ENCODE data around the gene TJP1. TPM values are rescaled to one million over a fixed set of nuclear protein-coding genes. Genes with fewer than 3 reads are reported as not detected.

The TJP1 gene
- total RNA-seq, 1 experiment from 2014 or later = 129 TPM

DNA sequence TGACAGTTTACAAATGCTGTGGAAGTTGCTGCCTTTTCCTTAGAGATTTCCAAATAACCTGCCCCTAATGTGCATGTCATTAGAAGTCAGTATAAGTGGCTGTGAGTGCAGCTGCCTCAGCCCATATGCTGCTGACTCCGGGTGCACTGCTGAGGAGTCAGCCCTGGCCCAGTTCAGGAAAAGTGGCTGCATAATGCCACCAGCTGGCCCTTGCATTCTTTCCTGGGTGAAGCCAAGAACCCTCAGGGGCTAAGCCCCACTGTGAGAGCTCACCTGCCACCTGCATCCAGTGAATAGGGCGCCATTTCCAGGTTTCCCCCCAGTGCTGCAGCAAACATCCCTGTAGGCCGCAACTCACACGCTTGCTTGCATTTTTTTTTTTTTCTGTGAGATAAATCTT lies 139.9 kb downstream of the TJP1 start:
- TF ChIP-seq SOX15 (CRISPR knock-in tag; IDR thresholded peaks at IDR 0.05) = no peak
- H3K27ac Mint-ChIP-seq = no peak overlapping the region
- peaks cover 6% of the 10 kb centered on the region; the same call in 1 of the 2 replicates for H3K36me3 Mint-ChIP-seq
- CTCF ChIA-PET = interaction anchor here (0.6 kb wide), 1 partner anchor 11 kb away, joined by 3 read pairs; no protein-coding TSS in a partner anchor
- H3K4me1 Mint-ChIP-seq = peaks cover 6% of the 10 kb centered on the region
- H3K9me3 Mint-ChIP-seq = peaks cover 14% of the 10 kb centered on the region
- no peaks in the 10 kb centered on the region for H3K27me3 Mint-ChIP-seq (ENCODE audit: low read depth)
- POLR2A ChIA-PET = interaction anchor here (0.6 kb wide), 1 partner anchor 374 kb away, joined by 10 read pairs; no protein-coding TSS in a partner anchor
- ATAC-seq (no peak), DNase-seq (ENCODE audit: low spot score) (no peak)
- H3K4me3 Mint-ChIP-seq = no peak overlapping the region

- H3K27me3 Mint-ChIP-seq (ENCODE audit: low read depth) = no peaks in the 10 kb centered on the region
- ChIA-PET CTCF (interaction anchor here (1.5 kb wide), 1 partner anchor 11 kb away, joined by 3 read pairs; no protein-coding TSS in a partner anchor), POLR2A (no interaction called here)
- TF ChIP-seq ELF4 (CRISPR knock-in tag; IDR thresholded peaks at IDR 0.05; ENCODE audit: low read depth) (no peak), GABPB1 (CRISPR knock-in tag; IDR thresholded peaks at IDR 0.05) (no peak), HMGA2 (CRISPR knock-in tag; IDR thresholded peaks at IDR 0.05) (no peak), NFYB (CRISPR knock-in tag; conservative IDR thresholded peaks at IDR 0.05; ENCODE audit: low read depth) (no peak)
- TF ChIP-seq, protein P1, sequence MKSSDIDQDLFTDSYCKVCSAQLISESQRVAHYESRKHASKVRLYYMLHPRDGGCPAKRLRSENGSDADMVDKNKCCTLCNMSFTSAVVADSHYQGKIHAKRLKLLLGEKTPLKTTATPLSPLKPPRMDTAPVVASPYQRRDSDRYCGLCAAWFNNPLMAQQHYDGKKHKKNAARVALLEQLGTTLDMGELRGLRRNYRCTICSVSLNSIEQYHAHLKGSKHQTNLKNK (CRISPR knock-in tag; IDR thresholded peaks at IDR 0.05) = no peak
- TF ChIP-seq, protein P2, sequence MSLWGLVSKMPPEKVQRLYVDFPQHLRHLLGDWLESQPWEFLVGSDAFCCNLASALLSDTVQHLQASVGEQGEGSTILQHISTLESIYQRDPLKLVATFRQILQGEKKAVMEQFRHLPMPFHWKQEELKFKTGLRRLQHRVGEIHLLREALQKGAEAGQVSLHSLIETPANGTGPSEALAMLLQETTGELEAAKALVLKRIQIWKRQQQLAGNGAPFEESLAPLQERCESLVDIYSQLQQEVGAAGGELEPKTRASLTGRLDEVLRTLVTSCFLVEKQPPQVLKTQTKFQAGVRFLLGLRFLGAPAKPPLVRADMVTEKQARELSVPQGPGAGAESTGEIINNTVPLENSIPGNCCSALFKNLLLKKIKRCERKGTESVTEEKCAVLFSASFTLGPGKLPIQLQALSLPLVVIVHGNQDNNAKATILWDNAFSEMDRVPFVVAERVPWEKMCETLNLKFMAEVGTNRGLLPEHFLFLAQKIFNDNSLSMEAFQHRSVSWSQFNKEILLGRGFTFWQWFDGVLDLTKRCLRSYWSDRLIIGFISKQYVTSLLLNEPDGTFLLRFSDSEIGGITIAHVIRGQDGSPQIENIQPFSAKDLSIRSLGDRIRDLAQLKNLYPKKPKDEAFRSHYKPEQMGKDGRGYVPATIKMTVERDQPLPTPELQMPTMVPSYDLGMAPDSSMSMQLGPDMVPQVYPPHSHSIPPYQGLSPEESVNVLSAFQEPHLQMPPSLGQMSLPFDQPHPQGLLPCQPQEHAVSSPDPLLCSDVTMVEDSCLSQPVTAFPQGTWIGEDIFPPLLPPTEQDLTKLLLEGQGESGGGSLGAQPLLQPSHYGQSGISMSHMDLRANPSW (CRISPR knock-in tag; conservative IDR thresholded peaks at IDR 0.05; ENCODE audit: low read depth) = no peak
- H3K4me1 Mint-ChIP-seq = peaks cover 10% of the 10 kb centered on the region
- peaks cover 14% of the 10 kb centered on the region for H3K9me3 Mint-ChIP-seq
- peaks cover 6% of the 10 kb centered on the region; the same call in 1 of the 2 replicates for H3K36me3 Mint-ChIP-seq
- H3K27ac Mint-ChIP-seq = no peak overlapping the region
- no peak overlapping the region for H3K4me3 Mint-ChIP-seq
- ATAC-seq = no peak
- no peak for DNase-seq (ENCODE audit: low spot score)
Measured at GRCh38 chr15:29681946-29682345, 140.3 kb downstream of the TJP1 start.

DNA sequence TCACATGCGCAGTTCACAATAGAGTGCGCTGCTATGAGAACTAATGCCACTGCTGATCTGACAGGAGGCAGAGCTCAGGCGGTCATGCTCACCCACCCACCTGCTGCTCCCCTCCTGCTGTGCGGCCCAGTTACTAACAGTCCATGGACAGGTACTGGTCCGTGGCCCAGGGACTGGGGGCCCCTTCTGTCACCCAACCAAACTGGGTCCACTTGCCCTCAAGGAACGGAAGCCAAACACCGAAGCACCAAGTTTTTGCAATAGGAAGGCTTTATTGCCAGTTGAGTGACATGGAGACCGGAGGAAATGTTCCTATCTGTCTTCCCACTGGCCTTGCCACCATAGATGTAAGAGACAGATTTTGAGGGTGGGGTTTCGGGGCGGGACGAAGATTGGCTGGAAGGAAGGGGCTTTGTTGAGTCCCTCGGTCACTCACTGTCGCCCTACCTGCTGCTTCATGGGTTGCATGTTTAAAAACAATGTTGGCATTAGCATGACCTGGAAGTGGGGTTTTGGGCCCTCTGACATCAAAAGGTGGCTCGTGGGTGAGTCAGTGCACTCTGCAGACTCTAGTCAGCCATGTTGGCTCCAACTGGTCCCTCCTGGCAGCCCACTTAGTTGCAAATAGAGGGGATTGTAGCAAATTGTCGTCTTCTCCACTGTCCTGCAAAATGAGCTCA lies 141.0 kb downstream of the TJP1 start:
- Mint-ChIP-seq H3K27me3 (ENCODE audit: low read depth) (no peaks in the 10 kb centered on the region), H3K9me3 (peaks cover 8% of the 10 kb centered on the region), H3K36me3 (peaks cover 6% of the 10 kb centered on the region; the same call in 1 of the 2 replicates), H3K4me3 (no peak overlapping the region), H3K4me1 (peaks cover 14% of the 10 kb centered on the region), H3K27ac (no peak overlapping the region)
- no peak for DNase-seq (ENCODE audit: low spot score)
- ChIA-PET POLR2A (no interaction called here), CTCF (interaction anchor here (1.0 to 1.5 kb wide), 2 partner anchors 12 to 247 kb away, joined by 3 read pairs; no protein-coding TSS in a partner anchor)
- TF ChIP-seq ATF1 (CRISPR knock-in tag; IDR thresholded peaks at IDR 0.05) = no peak
- no peak for TF ChIP-seq PRDM15 (CRISPR knock-in tag; IDR thresholded peaks at IDR 0.05)
- no peak for TF ChIP-seq ZNF138 (CRISPR knock-in tag; conservative IDR thresholded peaks at IDR 0.05)
- no peak for TF ChIP-seq IRF2 (CRISPR knock-in tag; IDR thresholded peaks at IDR 0.05; ENCODE audit: borderline replicate concordance, low read depth)
- TF ChIP-seq ZNF219 (CRISPR knock-in tag; IDR thresholded peaks at IDR 0.05; ENCODE audit: borderline replicate concordance) = no peak
- TF ChIP-seq, protein P3, sequence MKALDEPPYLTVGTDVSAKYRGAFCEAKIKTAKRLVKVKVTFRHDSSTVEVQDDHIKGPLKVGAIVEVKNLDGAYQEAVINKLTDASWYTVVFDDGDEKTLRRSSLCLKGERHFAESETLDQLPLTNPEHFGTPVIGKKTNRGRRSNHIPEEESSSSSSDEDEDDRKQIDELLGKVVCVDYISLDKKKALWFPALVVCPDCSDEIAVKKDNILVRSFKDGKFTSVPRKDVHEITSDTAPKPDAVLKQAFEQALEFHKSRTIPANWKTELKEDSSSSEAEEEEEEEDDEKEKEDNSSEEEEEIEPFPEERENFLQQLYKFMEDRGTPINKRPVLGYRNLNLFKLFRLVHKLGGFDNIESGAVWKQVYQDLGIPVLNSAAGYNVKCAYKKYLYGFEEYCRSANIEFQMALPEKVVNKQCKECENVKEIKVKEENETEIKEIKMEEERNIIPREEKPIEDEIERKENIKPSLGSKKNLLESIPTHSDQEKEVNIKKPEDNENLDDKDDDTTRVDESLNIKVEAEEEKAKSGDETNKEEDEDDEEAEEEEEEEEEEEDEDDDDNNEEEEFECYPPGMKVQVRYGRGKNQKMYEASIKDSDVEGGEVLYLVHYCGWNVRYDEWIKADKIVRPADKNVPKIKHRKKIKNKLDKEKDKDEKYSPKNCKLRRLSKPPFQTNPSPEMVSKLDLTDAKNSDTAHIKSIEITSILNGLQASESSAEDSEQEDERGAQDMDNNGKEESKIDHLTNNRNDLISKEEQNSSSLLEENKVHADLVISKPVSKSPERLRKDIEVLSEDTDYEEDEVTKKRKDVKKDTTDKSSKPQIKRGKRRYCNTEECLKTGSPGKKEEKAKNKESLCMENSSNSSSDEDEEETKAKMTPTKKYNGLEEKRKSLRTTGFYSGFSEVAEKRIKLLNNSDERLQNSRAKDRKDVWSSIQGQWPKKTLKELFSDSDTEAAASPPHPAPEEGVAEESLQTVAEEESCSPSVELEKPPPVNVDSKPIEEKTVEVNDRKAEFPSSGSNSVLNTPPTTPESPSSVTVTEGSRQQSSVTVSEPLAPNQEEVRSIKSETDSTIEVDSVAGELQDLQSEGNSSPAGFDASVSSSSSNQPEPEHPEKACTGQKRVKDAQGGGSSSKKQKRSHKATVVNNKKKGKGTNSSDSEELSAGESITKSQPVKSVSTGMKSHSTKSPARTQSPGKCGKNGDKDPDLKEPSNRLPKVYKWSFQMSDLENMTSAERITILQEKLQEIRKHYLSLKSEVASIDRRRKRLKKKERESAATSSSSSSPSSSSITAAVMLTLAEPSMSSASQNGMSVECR (CRISPR knock-in tag; IDR thresholded peaks at IDR 0.05; ENCODE audit: borderline replicate concordance) = no peak
- TF ChIP-seq RELA (CRISPR knock-in tag; IDR thresholded peaks at IDR 0.05; ENCODE audit: borderline replicate concordance) = no peak
- TF ChIP-seq JUN (CRISPR knock-in tag; IDR thresholded peaks at IDR 0.05) = no peak
- TF ChIP-seq, protein P2 (CRISPR knock-in tag; conservative IDR thresholded peaks at IDR 0.05; ENCODE audit: low read depth) = no peak
- no peak for ATAC-seq
